ENCODE results near the gene EHMT2. TPM values are rescaled to one million over a fixed set of nuclear protein-coding genes. Genes with fewer than 3 reads are reported as not detected.
A peak's percentile ranks its signal among the peaks of the same experiment; 100 is the strongest.

The EHMT2 gene
- total and polyA plus RNA-seq, 2 of the 13 experiments (the other 11 are each of a cell fraction or from before 2014, with no cell fraction given): 55.2 to 69.2 TPM

DNA sequence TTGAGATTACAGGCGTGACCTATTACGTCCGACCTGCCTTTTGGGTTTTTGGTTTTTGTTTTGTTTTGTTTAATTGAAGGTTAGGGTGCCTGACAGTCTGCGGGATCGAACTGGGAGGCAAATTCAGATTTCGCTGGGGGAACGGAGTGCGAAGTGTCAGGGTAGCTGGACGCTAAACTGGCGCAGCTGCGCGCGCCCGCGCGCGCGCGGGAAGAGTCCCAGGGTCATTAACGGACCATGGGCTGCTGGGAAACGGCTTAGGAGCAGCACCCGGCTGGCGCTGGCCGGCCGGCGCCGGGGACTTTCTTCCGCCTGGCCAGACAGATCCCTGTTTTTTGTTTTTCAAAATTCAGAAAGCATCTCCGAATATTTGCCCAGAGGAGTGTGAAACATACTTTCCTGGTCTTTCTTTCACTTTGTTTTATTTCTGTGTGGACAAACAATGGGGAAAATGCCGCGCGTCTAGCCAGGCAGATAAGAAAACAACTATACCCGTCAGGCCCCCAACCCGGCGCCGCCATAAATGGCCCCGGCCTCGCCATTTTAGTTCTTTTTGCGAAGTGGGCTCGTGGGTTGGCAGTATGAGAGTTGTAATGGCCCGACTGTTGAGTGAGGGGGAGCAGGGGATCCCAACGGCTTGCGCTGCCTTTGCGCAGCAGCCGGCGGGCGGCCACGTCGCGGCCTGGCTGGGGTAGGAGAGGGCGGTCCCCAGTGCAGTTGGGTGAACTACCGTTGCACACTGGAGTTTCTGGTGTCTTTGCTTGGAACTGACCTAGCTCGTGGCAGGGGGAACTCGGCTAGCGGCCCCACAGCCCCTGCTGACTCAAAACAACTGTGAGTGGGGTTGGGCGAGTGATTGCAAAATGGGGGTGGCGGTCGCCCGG lies 62.9 kb downstream of the EHMT2 start (continued):
- TF ChIP-seq IRF2 (CRISPR knock-in tag; IDR thresholded peaks at IDR 0.05) (peak; percentile 49), SIX4 (CRISPR knock-in tag; IDR thresholded peaks at IDR 0.05) (no peak), PHF20 (CRISPR knock-in tag; IDR thresholded peaks at IDR 0.05) (peak; percentile 77), ZNF350 (CRISPR knock-in tag; IDR thresholded peaks at IDR 0.05; ENCODE audit: borderline replicate concordance, low read depth) (peak; percentile 85; the same call in 1 of the 2 replicates), NFKB2 (CRISPR knock-in tag; IDR thresholded peaks at IDR 0.05; ENCODE audit: borderline replicate concordance) (peak; percentile 73; the same call in 1 of the 2 replicates), SP2 (CRISPR knock-in tag; IDR thresholded peaks at IDR 0.05) (0 out of 2 replicates have a peak, but pooled peaks have one; percentile 48), TSC22D2 (CRISPR knock-in tag; IDR thresholded peaks at IDR 0.05; ENCODE audit: borderline replicate concordance) (peak; percentile 80; the same call in 1 of the 2 replicates), MXD4 (CRISPR knock-in tag; IDR thresholded peaks at IDR 0.05) (peak; percentile 89), TCF7 (IDR thresholded peaks at IDR 0.05; ENCODE audit: low read depth) (no peak), MAFF (IDR thresholded peaks at IDR 0.05; ENCODE audit: low read depth, low read length) (no peak), RBM22 (optimal IDR thresholded peaks at IDR 0.05; ENCODE audit: low read length) (peak; percentile 94), IKZF4 (CRISPR knock-in tag; IDR thresholded peaks at IDR 0.05; ENCODE audit: borderline replicate concordance, low read depth, not compliant biosample characterization) (peak; percentile 96), JUND (CRISPR knock-in tag; IDR thresholded peaks at IDR 0.05) (peak; percentile 60), BRCA1 (CRISPR knock-in tag; IDR thresholded peaks at IDR 0.05) (peak; percentile 60), TGIF2 (CRISPR knock-in tag; IDR thresholded peaks at IDR 0.05) (peak; percentile 74), MAFK (conservative IDR thresholded peaks at IDR 0.05 in 1 of 2, IDR thresholded peaks at IDR 0.05 in 1 of 2; ENCODE audit: low read length in 2 of 2) (0 out of 4 replicates have a peak, but pooled peaks of 1 of the 2 experiments have one; percentile 1), ZMYM3 (CRISPR knock-in tag; IDR thresholded peaks at IDR 0.05) (peak; percentile 57; the same call in 1 of the 2 replicates)
- TF ChIP-seq, protein P1, sequence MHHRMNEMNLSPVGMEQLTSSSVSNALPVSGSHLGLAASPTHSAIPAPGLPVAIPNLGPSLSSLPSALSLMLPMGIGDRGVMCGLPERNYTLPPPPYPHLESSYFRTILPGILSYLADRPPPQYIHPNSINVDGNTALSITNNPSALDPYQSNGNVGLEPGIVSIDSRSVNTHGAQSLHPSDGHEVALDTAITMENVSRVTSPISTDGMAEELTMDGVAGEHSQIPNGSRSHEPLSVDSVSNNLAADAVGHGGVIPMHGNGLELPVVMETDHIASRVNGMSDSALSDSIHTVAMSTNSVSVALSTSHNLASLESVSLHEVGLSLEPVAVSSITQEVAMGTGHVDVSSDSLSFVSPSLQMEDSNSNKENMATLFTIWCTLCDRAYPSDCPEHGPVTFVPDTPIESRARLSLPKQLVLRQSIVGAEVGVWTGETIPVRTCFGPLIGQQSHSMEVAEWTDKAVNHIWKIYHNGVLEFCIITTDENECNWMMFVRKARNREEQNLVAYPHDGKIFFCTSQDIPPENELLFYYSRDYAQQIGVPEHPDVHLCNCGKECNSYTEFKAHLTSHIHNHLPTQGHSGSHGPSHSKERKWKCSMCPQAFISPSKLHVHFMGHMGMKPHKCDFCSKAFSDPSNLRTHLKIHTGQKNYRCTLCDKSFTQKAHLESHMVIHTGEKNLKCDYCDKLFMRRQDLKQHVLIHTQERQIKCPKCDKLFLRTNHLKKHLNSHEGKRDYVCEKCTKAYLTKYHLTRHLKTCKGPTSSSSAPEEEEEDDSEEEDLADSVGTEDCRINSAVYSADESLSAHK (CRISPR knock-in tag; IDR thresholded peaks at IDR 0.05; ENCODE audit: borderline replicate concordance): peak; percentile 80; the same call in 1 of the 2 replicates
- TF ChIP-seq, protein P2, sequence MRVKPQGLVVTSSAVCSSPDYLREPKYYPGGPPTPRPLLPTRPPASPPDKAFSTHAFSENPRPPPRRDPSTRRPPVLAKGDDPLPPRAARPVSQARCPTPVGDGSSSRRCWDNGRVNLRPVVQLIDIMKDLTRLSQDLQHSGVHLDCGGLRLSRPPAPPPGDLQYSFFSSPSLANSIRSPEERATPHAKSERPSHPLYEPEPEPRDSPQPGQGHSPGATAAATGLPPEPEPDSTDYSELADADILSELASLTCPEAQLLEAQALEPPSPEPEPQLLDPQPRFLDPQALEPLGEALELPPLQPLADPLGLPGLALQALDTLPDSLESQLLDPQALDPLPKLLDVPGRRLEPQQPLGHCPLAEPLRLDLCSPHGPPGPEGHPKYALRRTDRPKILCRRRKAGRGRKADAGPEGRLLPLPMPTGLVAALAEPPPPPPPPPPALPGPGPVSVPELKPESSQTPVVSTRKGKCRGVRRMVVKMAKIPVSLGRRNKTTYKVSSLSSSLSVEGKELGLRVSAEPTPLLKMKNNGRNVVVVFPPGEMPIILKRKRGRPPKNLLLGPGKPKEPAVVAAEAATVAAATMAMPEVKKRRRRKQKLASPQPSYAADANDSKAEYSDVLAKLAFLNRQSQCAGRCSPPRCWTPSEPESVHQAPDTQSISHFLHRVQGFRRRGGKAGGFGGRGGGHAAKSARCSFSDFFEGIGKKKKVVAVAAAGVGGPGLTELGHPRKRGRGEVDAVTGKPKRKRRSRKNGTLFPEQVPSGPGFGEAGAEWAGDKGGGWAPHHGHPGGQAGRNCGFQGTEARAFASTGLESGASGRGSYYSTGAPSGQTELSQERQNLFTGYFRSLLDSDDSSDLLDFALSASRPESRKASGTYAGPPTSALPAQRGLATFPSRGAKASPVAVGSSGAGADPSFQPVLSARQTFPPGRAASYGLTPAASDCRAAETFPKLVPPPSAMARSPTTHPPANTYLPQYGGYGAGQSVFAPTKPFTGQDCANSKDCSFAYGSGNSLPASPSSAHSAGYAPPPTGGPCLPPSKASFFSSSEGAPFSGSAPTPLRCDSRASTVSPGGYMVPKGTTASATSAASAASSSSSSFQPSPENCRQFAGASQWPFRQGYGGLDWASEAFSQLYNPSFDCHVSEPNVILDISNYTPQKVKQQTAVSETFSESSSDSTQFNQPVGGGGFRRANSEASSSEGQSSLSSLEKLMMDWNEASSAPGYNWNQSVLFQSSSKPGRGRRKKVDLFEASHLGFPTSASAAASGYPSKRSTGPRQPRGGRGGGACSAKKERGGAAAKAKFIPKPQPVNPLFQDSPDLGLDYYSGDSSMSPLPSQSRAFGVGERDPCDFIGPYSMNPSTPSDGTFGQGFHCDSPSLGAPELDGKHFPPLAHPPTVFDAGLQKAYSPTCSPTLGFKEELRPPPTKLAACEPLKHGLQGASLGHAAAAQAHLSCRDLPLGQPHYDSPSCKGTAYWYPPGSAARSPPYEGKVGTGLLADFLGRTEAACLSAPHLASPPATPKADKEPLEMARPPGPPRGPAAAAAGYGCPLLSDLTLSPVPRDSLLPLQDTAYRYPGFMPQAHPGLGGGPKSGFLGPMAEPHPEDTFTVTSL (CRISPR knock-in tag; IDR thresholded peaks at IDR 0.05; ENCODE audit: borderline replicate concordance): peak; percentile 27; the same call in 1 of the 2 replicates
- TF ChIP-seq, protein P3, sequence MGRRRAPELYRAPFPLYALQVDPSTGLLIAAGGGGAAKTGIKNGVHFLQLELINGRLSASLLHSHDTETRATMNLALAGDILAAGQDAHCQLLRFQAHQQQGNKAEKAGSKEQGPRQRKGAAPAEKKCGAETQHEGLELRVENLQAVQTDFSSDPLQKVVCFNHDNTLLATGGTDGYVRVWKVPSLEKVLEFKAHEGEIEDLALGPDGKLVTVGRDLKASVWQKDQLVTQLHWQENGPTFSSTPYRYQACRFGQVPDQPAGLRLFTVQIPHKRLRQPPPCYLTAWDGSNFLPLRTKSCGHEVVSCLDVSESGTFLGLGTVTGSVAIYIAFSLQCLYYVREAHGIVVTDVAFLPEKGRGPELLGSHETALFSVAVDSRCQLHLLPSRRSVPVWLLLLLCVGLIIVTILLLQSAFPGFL (CRISPR knock-in tag; IDR thresholded peaks at IDR 0.05): no peak

Measured in HepG2 (cell line).